Endothelial cell of umbilical vein (primary cell): ENCODE results near the gene LPIN1. TPM values are rescaled to one million over a fixed set of nuclear protein-coding genes. Genes with fewer than 3 reads are reported as not detected.

Source experiments
- BruUV-seq: library from RNA; stranded (reverse); fragments of 400-500 nt; replicated peaks from 2 replicates; lab custom pipeline; 2021; lab: Mats Ljungman, UMichigan
- CTCF ChIA-PET: fragments of 300-600, 350-600 bp; sonication (Branson Sonifier 250); formaldehyde crosslinking; loops from one replicate; lab custom pipeline; 2021; ENCODE audit warnings: antibody characterized with exemption, inconsistent platforms; lab: Charles Lee
- POLR2A ChIA-PET: fragments of 300-600, 350-600 bp; sonication (Branson Sonifier 250); formaldehyde crosslinking; loops from one replicate; lab custom pipeline; 2021; ENCODE audit warnings: antibody characterized with exemption, inconsistent platforms; lab: Charles Lee
- DNase-seq: peaks from one replicate; pipeline ENCODE4 v3.0.0-alpha.2; 2011; ENCODE audit warnings: low read depth, low spot score
- FAIRE-seq: peaks from 2 replicates; lab custom pipeline; 2011; peaks lifted over from hg19 to GRCh38; lab: Jason Lieb, UNC
- H2AFZ ChIP-seq: 2 replicates; pipeline ENCODE4 v1.6.0; 2012; ENCODE audit warnings: low read depth, low read length, control low read depth, inconsistent platforms
- H3K27ac ChIP-seq: 2 replicates; pipeline ENCODE4 v1.5.1; 2011; ENCODE audit warnings: low read depth, mild to moderate bottlenecking, control low read depth, low read length, moderate library complexity; ENCODE audit not compliant: insufficient read depth
- H3K27me3 ChIP-seq, 2 experiments: 2 replicates each; pipeline versions ENCODE4 v1.6.0 to v1.6.1; 2011; ENCODE audit warnings: low read length in 2 of 2, mixed read lengths in 1 of 2; ENCODE audit not compliant: control insufficient read depth in 2 of 2, insufficient read depth in 2 of 2
- H3K36me3 ChIP-seq, 2 experiments: 2 replicates in 1 of 2; 3 replicates in 1 of 2; pipeline ENCODE4 v1.5.1; 2011; ENCODE audit warnings: low read length in 2 of 2, mild to moderate bottlenecking in 1 of 2, moderate library complexity in 1 of 2; ENCODE audit not compliant: control insufficient read depth in 2 of 2, insufficient read depth in 2 of 2; ENCODE audit errors: extremely low read depth in 1 of 2
- H3K4me1 ChIP-seq: 3 replicates; pipeline ENCODE4 v1.5.1; 2011; ENCODE audit warnings: mild to moderate bottlenecking, low read length; ENCODE audit not compliant: control insufficient read depth, insufficient read depth; ENCODE audit errors: extremely low read depth
- H3K4me2 ChIP-seq: 2 replicates; pipeline ENCODE4 v1.6.1; 2011; ENCODE audit warnings: low read length, control low read depth, mixed read lengths; ENCODE audit not compliant: insufficient read depth
- H3K4me3 ChIP-seq, 3 experiments: fragments of 200-600 bp in 1 of 3; sonication (generic), shearing (Covaris generic) in 1 of 3; replicated peaks in 1 of 3; 2 replicates each; pipeline ENCODE4 v1.5.1; 2011 to 2016; ENCODE audit warnings: control low read depth in 3 of 3, low read length in 3 of 3, mild to moderate bottlenecking in 2 of 3, inconsistent platforms in 1 of 3, low read depth in 1 of 3, moderate library complexity in 1 of 3; ENCODE audit not compliant: insufficient read depth in 1 of 3
- H3K79me2 ChIP-seq: 2 replicates; pipeline ENCODE4 v1.6.0; 2012; ENCODE audit warnings: low read length, inconsistent platforms; ENCODE audit not compliant: control insufficient read depth, insufficient read depth
- H3K9ac ChIP-seq: replicated peaks from 2 replicates; pipeline ENCODE3; 2011; ENCODE audit warnings: low read length, control low read depth; ENCODE audit not compliant: insufficient read depth; ENCODE audit errors: extremely low read depth
- H3K9me1 ChIP-seq: replicated peaks from 3 replicates; pipeline ENCODE4 v1.6.0; 2011; ENCODE audit warnings: mild to moderate bottlenecking, low read length; ENCODE audit not compliant: control insufficient read depth, insufficient read depth; ENCODE audit errors: extremely low read depth
- H3K9me3 ChIP-seq: replicated peaks from 2 replicates; pipeline ENCODE4 v1.5.1; 2012; ENCODE audit warnings: low read length, inconsistent platforms; ENCODE audit not compliant: control insufficient read depth, insufficient read depth
- H4K20me1 ChIP-seq: replicated peaks from 2 replicates; pipeline ENCODE3; 2011; ENCODE audit warnings: mild to moderate bottlenecking, low read length; ENCODE audit not compliant: control insufficient read depth, insufficient read depth; ENCODE audit errors: extremely low read depth
- CTCF ChIP-seq, 2 donors: IDR thresholded peaks; 1 replicate in 1 of 2; 2 replicates in 1 of 2; pipeline ENCODE4 v1.5.1; 2011; ENCODE audit warnings: low read length in 2 of 2, mild to moderate bottlenecking in 2 of 2, moderate library complexity in 2 of 2, control low read depth in 1 of 2, inconsistent platforms in 1 of 2, low read depth in 1 of 2; ENCODE audit not compliant: insufficient read depth in 1 of 2; ENCODE audit errors: extremely low read depth in 1 of 2
- EZH2 ChIP-seq: IDR thresholded peaks from 2 replicates; pipeline ENCODE4 v1.6.1; 2012; ENCODE audit warnings: borderline replicate concordance, low read depth, mild to moderate bottlenecking, moderate library complexity, low read length, inconsistent platforms; ENCODE audit not compliant: severe bottlenecking
- FOS ChIP-seq: IDR thresholded peaks from 2 replicates; pipeline ENCODE4 v1.6.1; 2011; ENCODE audit warnings: mild to moderate bottlenecking, low read length, moderate library complexity, borderline replicate concordance; ENCODE audit not compliant: insufficient read depth
- GATA2 ChIP-seq: IDR thresholded peaks from 2 replicates; pipeline ENCODE4 v1.7.0; 2011; ENCODE audit warnings: low read depth, mild to moderate bottlenecking, moderate library complexity, mixed read lengths, low read length; ENCODE audit not compliant: insufficient read length, insufficient read depth
- MAX ChIP-seq: IDR thresholded peaks from 2 replicates; pipeline ENCODE4 v1.6.1; 2011; ENCODE audit not compliant: insufficient read depth, insufficient read length
- MYC ChIP-seq: IDR thresholded peaks from one replicate; pipeline ENCODE4 v1.6.1; 2011; ENCODE audit warnings: mild to moderate bottlenecking, low read depth, low read length
- dilution Hi-C: fragments of 300-500 bp; cut with MboI; formaldehyde crosslinking; loops from one replicate; pipeline ENCODE4 v1.15.0; 2019; ENCODE audit warnings: low sequenced_read_pairs; ENCODE audit not compliant: extremely low pct_ligation_motif_present
- intact Hi-C: fragments of 100-400 bp; cut with micrococcal nuclease; formaldehyde crosslinking; loops from one replicate; pipeline ENCODE4 v1.10.0; 2022
- polyA plus RNA-seq, 4 experiments: library from polyadenylated mRNA; depleted of rRNA in 3 of 4; stranded (reverse) in 3 of 4; unstranded in 1 of 4; fragments of >200 nt; gene quantifications; 2 replicates each; pipeline versions ENCODE4 v1.2.1 to v1.2.3, GENCODE V29; 2011 to 2012; ENCODE audit warnings: missing spikeins in 1 of 4
- total RNA-seq: library from RNA; stranded (reverse); gene quantifications from 2 replicates; pipeline ENCODE4 v1.2.3, GENCODE V29; 2021

Gene LPIN1
- total and polyA plus RNA-seq, 2 donors (not counting 3 experiments of a cell fraction or from before 2014, with no cell fraction given): 26.6 to 80.4 TPM

DNA sequence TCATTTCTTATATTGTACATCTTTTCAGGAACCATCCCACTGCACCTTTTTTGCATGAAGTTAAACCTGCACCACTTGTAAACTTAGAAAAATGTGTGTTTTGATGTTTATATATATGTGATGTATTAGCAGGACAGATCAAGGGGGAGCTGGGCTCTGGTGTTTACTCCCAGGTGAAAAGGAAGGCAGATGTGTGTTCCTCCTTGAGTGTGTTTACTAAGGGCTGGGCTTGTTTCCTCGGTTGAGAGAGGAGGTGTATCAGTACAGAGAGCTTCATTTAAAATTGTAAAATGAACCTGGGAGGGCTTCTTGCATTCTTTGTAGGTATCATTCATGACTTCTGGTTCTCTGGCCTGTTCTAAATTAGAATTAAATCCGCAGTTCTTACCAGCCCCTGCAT, 14.8 kb downstream of the LPIN1 start:
- FAIRE-seq: no peak
- no TSS peak for BruUV-seq
- TF ChIP-seq MAX: no peak
- TF ChIP-seq EZH2: no peak
- TF ChIP-seq GATA2: no peak
- no peak for TF ChIP-seq MYC
- no peak for TF ChIP-seq FOS
- TF ChIP-seq CTCF (IDR thresholded peaks at IDR 0.05; ENCODE audit: extremely low read depth in 1 of 2, insufficient read depth in 1 of 2, low read depth in 1 of 2, low read length in 2 of 2): no peak
- POLR2A ChIA-PET: interaction anchor here (1.3 kb wide), 1 partner anchor 15 kb away, joined by 3 read pairs; the partner anchor contains the start of gene LPIN1
- Histone ChIP-seq H3K9me1 (no peaks in the 10 kb centered on the region), H2AFZ (no peak overlapping the region), H3K9ac (no peak overlapping the region), H3K27me3 (no peaks in the 10 kb centered on the region), H4K20me1 (no peaks in the 10 kb centered on the region), H3K4me1 (peaks cover 10% of the 10 kb centered on the region), H3K4me2 (no peak overlapping the region), H3K27ac (no peak overlapping the region), H3K9me3 (no peaks in the 10 kb centered on the region), H3K79me2 (peaks cover 68% of the 10 kb centered on the region), H3K4me3 (no peak overlapping the region), H3K36me3 (peaks cover 3 to 6% of the 10 kb centered on the region in 2 experiments)
- intact Hi-C loops: no loop called here
- dilution Hi-C loops: loop anchor here (10.0 kb wide), 1 partner anchor 66 kb away; no protein-coding TSS in a partner anchor
- DNase-seq: no peak
- CTCF ChIA-PET: interaction anchor here (1.1 to 2.0 kb wide), 3 partner anchors 14 to 68 kb away, joined by 6 to 9 read pairs (median 6); partner anchors contain the start of gene LPIN1
